ENCODE results near the gene CNNM3.

DNA sequence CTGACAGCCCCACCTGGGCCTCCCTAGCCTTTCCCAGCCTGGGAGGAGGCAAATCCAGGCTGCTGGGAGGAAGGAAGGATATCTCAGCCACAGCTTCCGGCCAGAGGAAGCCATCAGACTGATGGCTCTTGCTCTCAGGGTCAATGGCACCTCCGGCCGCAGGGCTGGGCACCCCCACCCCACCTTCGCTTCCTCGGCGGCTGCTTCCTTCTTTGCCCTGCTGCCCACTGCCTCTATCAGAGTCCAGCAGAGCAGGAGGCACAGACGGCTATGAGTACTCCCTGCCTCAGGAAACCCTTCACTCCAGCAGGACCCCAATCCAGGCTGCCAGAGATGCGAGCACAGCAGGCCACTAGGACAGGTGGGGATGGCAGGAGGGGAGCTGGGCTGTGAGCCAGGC, 50.5 kb downstream of the CNNM3 start:
- TF ChIP-seq POLR2A (IDR thresholded peaks at IDR 0.05; ENCODE audit: low read length) (no peak), GATA1 (IDR thresholded peaks at IDR 0.05; ENCODE audit: low read depth, low read length) (no peak)
